Motor neuron (in vitro differentiated cells): Measurements from ENCODE around the gene TFF1. TPM values are rescaled to one million over a fixed set of nuclear protein-coding genes. Genes with fewer than 3 reads are reported as not detected.

Source experiments
- ATAC-seq, 8 experiments: fragments of 200-7000 bp; cut with Tn5 transposase; replicated peaks in 6 of 8; 2 replicates each; pipeline ENCODE4 v1.8.0; 2021; ENCODE audit warnings: mild to moderate bottlenecking in 8 of 8, moderate library complexity in 8 of 8
- H3K27ac ChIP-seq, 2 donors: fragments of 250-450 bp; sonication (Bioruptor Pico); 2 replicates each; pipeline ENCODE4 v1.9.0; 2021; ENCODE audit warnings: antibody characterized with exemption in 2 of 2, mild to moderate bottlenecking in 2 of 2, moderate library complexity in 1 of 2
- H3K4me1 ChIP-seq, 2 donors: fragments of 250-450 bp; sonication (Bioruptor Pico); replicated peaks in 1 of 2; 2 replicates each; pipeline ENCODE4 v1.6.1; 2021; ENCODE audit warnings: antibody characterized with exemption in 2 of 2, mild to moderate bottlenecking in 2 of 2, moderate library complexity in 1 of 2
- H3K4me3 ChIP-seq, 5 donors: fragments of 250-450 bp; sonication (Bioruptor Pico); 2 replicates each; pipeline ENCODE4 v1.9.0; 2021; ENCODE audit warnings: antibody characterized with exemption in 5 of 5, mild to moderate bottlenecking in 5 of 5, moderate library complexity in 4 of 5
- WGBS, 10 experiments: fragments of 450-650 bp; shearing (Covaris generic); methylation state at CpG; one replicate each; pipeline ENCODE4 v1.0.0; 2022; 5-methylcytosine and 5-hydroxymethylcytosine counted together
- in situ Hi-C, 9 experiments: fragments of 400-800 bp; cut with MboI; loops; one replicate each; pipeline ENCODE4 v1.15.0; 2021; ENCODE audit warnings: low sequenced_read_pairs in 9 of 9, low pct_unique_long_range_greater_than_20kb in 2 of 9; ENCODE audit not compliant: unreplicated experiment in 9 of 9
- total RNA-seq, 8 experiments: library from RNA; unstranded; fragments of 300-600 nt; gene quantifications; 2 replicates each; pipeline versions ENCODE4 v1.2.3 to v1.2.4, GENCODE V29; 2022

TFF1 gene
- total RNA-seq, 8 experiments from 2014 or later = 1.5 TPM; not detected in 7

DNA sequence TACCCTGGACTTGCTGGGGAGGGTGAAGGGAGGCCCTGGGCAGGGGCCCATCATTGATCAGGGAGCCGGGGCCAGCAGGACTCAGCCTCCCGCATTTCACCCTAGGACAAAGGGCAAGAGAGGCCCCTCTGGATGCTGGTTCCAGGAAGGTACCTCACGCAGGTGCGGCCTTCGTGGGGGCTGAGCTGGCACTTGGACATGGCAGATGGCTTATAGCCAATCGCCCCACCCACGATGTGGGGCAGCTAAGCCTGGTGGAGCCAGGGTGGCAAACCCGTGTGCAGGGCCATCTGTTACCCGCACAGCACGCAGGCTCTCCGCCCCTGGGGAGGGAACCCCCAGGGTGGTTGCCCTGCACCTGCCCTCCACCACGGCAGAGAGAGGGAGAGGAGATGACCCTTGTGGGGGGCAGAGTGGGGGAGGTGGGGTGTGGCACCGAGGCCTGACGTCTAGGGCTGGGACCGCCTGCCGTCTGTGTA is 53.7 kb downstream of the TFF1 start:
- no peak overlapping the region for H3K27ac ChIP-seq
- H3K4me1 ChIP-seq = peaks cover 4 to 28% of the 10 kb centered on the region in 2 donors
- H3K4me3 ChIP-seq = no peak overlapping the region
- in situ Hi-C loops = loop anchor here in 3 of 9 experiments (25.0 kb wide), 2 partner anchors 125 to 225 kb away; no protein-coding TSS in a partner anchor
- no peak for ATAC-seq
- 100% methylated on average over 1 of the region's 16 CpGs; no CpG with 5 or more reads in 8 of the 10 experiments for WGBS, 10 experiments

Other genes starting within 250 kb of the TFF1 start
- gene ABCG1, start 147.4 kb downstream of the TFF1 start, total RNA-seq = 10 to 100 TPM in 1 of 8 experiments, 1 to 10 TPM in 4, under 1 TPM in 3; 0.36 to 26.7 (median 2.8) TPM
- gene TFF3, start 51.1 kb downstream of the TFF1 start, total RNA-seq = 100 to 1,000 TPM in 1 of 8 experiments, 1 to 10 TPM in 1, under 1 TPM in 4, not detected in 2; 0.11 to 143 (median 0.63) TPM
- gene TFF2, start 15.5 kb downstream of the TFF1 start, total RNA-seq = not detected
- gene TMPRSS3, start 29.5 kb upstream of the TFF1 start, total RNA-seq = under 1 TPM in 7 of 8 experiments, not detected in 1; 0.07 to 0.33 (median 0.14) TPM
- under 1 TPM in 3 of 8 experiments, not detected in 5; 0.25 to 0.66 (median 0.28) TPM for gene UBASH3A, start 37.4 kb upstream of the TFF1 start, total RNA-seq
- gene RSPH1, start 129.7 kb upstream of the TFF1 start, total RNA-seq = 10 to 100 TPM in 1 of 8 experiments, 1 to 10 TPM in 4, under 1 TPM in 1, not detected in 2; 0.28 to 39.3 (median 1.5) TPM
- 10 to 100 TPM in 5 of 8 experiments, 1 to 10 TPM in 2, under 1 TPM in 1; 0.71 to 49.0 (median 14.1) TPM for gene SLC37A1, start 147.3 kb upstream of the TFF1 start, total RNA-seq